PC-9 (cell line): Measurements from ENCODE around the gene FLAD1.

Experiments used
- EZH2 ChIP-seq: fragments of 200-600 bp; sonication (generic); IDR thresholded peaks from 2 replicates; pipeline ENCODE4 v1.8.0; 2017; ENCODE audit warnings: antibody characterized with exemption, low read depth
- TF ChIP-seq, protein P1 (sequence below): fragments of 200-600 bp; sonication (generic); conservative IDR thresholded peaks from 2 replicates; pipeline ENCODE4 v1.6.1; 2017; ENCODE audit warnings: mixed run types, antibody characterized with exemption, mild to moderate bottlenecking, moderate library complexity

DNA sequence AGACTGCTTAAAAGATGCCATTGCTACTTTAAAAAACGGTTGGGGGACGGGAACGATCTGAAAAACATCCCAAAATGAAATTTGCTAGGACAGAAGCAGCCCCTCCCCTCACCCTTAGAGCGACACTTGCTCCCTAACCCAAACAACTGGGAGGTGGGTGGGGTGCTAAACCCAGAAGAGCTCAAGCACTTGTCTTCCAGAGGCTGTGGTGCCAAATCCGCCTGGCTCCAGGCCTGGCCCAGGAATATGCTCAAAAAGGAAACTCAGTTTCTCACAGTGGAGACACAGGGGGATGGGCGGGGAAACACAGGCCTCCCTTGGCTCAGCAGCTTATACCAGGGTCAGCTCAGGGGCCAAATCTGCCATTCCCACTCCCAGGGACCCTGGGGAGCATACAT, 26.6 kb upstream of the FLAD1 start:
- no peak for TF ChIP-seq EZH2
- TF ChIP-seq, protein P1, sequence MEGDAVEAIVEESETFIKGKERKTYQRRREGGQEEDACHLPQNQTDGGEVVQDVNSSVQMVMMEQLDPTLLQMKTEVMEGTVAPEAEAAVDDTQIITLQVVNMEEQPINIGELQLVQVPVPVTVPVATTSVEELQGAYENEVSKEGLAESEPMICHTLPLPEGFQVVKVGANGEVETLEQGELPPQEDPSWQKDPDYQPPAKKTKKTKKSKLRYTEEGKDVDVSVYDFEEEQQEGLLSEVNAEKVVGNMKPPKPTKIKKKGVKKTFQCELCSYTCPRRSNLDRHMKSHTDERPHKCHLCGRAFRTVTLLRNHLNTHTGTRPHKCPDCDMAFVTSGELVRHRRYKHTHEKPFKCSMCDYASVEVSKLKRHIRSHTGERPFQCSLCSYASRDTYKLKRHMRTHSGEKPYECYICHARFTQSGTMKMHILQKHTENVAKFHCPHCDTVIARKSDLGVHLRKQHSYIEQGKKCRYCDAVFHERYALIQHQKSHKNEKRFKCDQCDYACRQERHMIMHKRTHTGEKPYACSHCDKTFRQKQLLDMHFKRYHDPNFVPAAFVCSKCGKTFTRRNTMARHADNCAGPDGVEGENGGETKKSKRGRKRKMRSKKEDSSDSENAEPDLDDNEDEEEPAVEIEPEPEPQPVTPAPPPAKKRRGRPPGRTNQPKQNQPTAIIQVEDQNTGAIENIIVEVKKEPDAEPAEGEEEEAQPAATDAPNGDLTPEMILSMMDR, result no peak
